22Rv1 (cell line): ENCODE data around the gene RASA3.

Experiments
- CTCF ChIP-seq: fragments of 450-650 bp; IDR thresholded peaks from 2 replicates; pipeline ENCODE4 v1.5.1; 2017; ENCODE audit warnings: mild to moderate bottlenecking
- ZFX ChIP-seq: fragments of 450-650 bp; IDR thresholded peaks from 2 replicates; pipeline ENCODE4 v1.6.1; 2017; ENCODE audit warnings: antibody characterized with exemption, borderline replicate concordance

GRCh38 chr13:114000151-114001040 is 132.0 kb downstream of the RASA3 start:
- TF ChIP-seq CTCF (no peak), ZFX (no peak)
